GM21367 (cell line): ENCODE results near the gene CNDP1.
"Not testable (repeated sequence)": the region's sequence is repeated elsewhere in the genome, so short reads cannot be mapped to it uniquely, and the experiment has no call there.

Experiments
- ATAC-seq: cut with Tn5 transposase; IDR thresholded peaks from one replicate; pipeline ENCODE4 v1.9.1; 2021; ENCODE audit not compliant: unreplicated experiment

Gene CNDP1

GRCh38 chr18:74534150-74534969 lies at the start of gene CNDP1:
Gene CNDP1, plus strand, starts transcription at chr18:74534500. Its CDS starts 168 bp downstream, at chr18:74534668.
- no peak for ATAC-seq

GRCh38 chr18:74486119-74486849 lies 48.0 kb upstream of the CNDP1 start:
- ATAC-seq, result no peak

GRCh38 chr18:74488354-74488753 lies 45.9 kb upstream of the CNDP1 start:
- ATAC-seq, result no peak

GRCh38 chr18:74488864-74489263 lies 45.4 kb upstream of the CNDP1 start:
- ATAC-seq, result no peak

GRCh38 chr18:74489676-74490075 lies 44.6 kb upstream of the CNDP1 start:
- ATAC-seq, result no peak

GRCh38 chr18:74492259-74492658 lies 42.0 kb upstream of the CNDP1 start:
- ATAC-seq, result no peak

- ATAC-seq, result peak; percentile 33
Measured at GRCh38 chr18:74493689-74494088, 40.6 kb upstream of the CNDP1 start.

- no peak for ATAC-seq
Measured at GRCh38 chr18:74494514-74494913, 39.8 kb upstream of the CNDP1 start.

- ATAC-seq, result peak; percentile 68
Measured at GRCh38 chr18:74495581-74496507, 38.5 kb upstream of the CNDP1 start, which contains the start of gene CNDP2. Gene CNDP2, plus strand, starts transcription at chr18:74496363. Its CDS starts 3,611 bp downstream, at chr18:74499974.

- peak; percentile 14 for ATAC-seq
Measured at GRCh38 chr18:74496508-74497323, 37.6 kb upstream of the CNDP1 start.

- no peak for ATAC-seq
Measured at GRCh38 chr18:74497324-74497676, 37.0 kb upstream of the CNDP1 start.

GRCh38 chr18:74497778-74498177 lies 36.5 kb upstream of the CNDP1 start:
- ATAC-seq, result no peak

GRCh38 chr18:74498712-74499627 lies 35.3 kb upstream of the CNDP1 start:
- peak; percentile 26 for ATAC-seq

- ATAC-seq, result peak; percentile 36
Measured at GRCh38 chr18:74499633-74500032, 34.7 kb upstream of the CNDP1 start.

- no peak for ATAC-seq
Measured at GRCh38 chr18:74500372-74500771, 33.9 kb upstream of the CNDP1 start.

- not testable (repeated sequence) for ATAC-seq
Measured at GRCh38 chr18:74500774-74501173, 33.5 kb upstream of the CNDP1 start.

GRCh38 chr18:74501386-74501785 lies 32.9 kb upstream of the CNDP1 start:
- ATAC-seq, result no peak

GRCh38 chr18:74503137-74503536 lies 31.2 kb upstream of the CNDP1 start:
- no peak for ATAC-seq

GRCh38 chr18:74505776-74506175 lies 28.5 kb upstream of the CNDP1 start:
- no peak for ATAC-seq
